Measurements from ENCODE around the gene CENPP.

GRCh38 chr9:92610470-92611420, 285.0 kb downstream of the CENPP start:
- no peak for TF ChIP-seq CTCF (conservative IDR thresholded peaks at IDR 0.05 in 1 of 2, IDR thresholded peaks at IDR 0.05 in 1 of 2; ENCODE audit: extremely low read depth in 1 of 2, insufficient read depth in 1 of 2, low read depth in 1 of 2, low read length in 2 of 2)
- TF ChIP-seq EZH2 (IDR thresholded peaks at IDR 0.05; ENCODE audit: borderline replicate concordance, low read length) = no peak
